ENCODE results near the gene WNT11.

Gene WNT11

DNA sequence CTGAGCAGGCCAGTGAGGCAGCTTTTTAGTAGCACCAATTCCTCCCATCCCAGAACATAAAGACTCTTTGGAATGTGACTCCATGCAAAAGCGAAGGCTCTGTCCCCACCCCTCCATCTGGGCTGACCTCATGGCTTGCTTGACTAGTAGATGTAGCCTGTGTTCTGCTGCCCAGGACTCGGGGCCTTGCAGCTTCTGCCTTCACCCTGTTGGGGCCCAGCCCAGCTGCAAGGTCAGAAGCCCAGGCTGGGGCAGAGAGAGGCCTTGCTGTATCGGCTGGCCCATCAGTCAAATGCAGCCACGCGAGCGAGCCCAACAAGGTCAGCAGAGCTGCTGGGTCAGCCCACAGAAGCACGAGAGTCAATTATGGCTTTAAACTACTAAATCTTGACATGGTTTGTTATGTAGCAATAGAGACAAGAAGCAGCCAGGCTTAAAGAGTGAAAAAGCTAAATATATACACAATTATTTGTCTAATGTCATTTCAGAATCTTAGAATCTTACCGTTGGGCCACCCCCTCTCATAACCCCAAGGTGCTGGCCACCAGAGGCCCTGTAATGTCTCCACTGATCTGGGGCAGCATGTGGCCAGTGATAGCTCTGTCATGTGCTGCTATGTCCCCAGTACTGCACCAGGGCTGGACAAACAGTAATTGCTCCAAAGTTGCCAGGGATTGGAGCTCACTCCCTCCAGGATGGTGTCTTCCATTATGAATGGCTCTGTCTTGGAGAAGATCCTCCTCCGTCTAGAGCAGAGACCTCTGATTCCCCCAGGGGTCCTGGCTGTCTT, 10.4 kb upstream of the WNT11 start:
- Histone ChIP-seq H3K27me3 (ENCODE audit: insufficient read depth, low read length) (peaks cover 11% of the 10 kb centered on the region), H2AFZ (ENCODE audit: insufficient read depth, low read length, poor library complexity) (no peak overlapping the region), H2BK120ac (ENCODE audit: insufficient read depth, low read length, poor library complexity) (no peak overlapping the region), H3K9me3 (ENCODE audit: insufficient read depth, low read depth, low read length) (peaks cover 1% of the 10 kb centered on the region), H2BK5ac (ENCODE audit: low read depth, low read length, poor library complexity) (no peak overlapping the region), H3K9ac (ENCODE audit: low read length) (no peak overlapping the region), H2BK12ac (ENCODE audit: low read length) (no peak overlapping the region), H3K4me2 (ENCODE audit: low read length) (no peak overlapping the region), H3K4me1 (ENCODE audit: control insufficient read depth in 1 of 2, insufficient read depth in 2 of 2, low read length in 2 of 2) (no peaks in the 10 kb centered on the region), H3K14ac (ENCODE audit: low read length) (no peak overlapping the region), H3K27ac (ENCODE audit: low read depth, low read length) (no peak overlapping the region), H3K36me3 (ENCODE audit: control insufficient read depth in 1 of 2, insufficient read depth in 2 of 2, low read length in 2 of 2) (no peaks in the 10 kb centered on the region), H3K79me1 (ENCODE audit: low read length) (no peaks in the 10 kb centered on the region), H3K4me3 (ENCODE audit: low read depth, low read length) (no peak overlapping the region), H4K8ac (ENCODE audit: low read depth, low read length) (no peak overlapping the region), H3K18ac (ENCODE audit: low read length) (no peak overlapping the region), H2AK5ac (ENCODE audit: low read length) (no peak overlapping the region), H3K4ac (ENCODE audit: low read depth, low read length) (no peak overlapping the region), H4K12ac (ENCODE audit: low read depth, low read length) (no peak overlapping the region), H4K91ac (ENCODE audit: low read depth, low read length) (no peak overlapping the region), H3K23ac (ENCODE audit: low read length) (no peak overlapping the region), H3K79me2 (ENCODE audit: control insufficient read depth, insufficient read depth, low read length, poor library complexity) (no peaks in the 10 kb centered on the region)
- DNase-seq: no peak
- WGBS (ENCODE audit: extremely low coverage, insufficient coverage, insufficient read length): no CpG with 5 or more reads among the region's 9 CpGs

GRCh38 chr11:76215941-76216340, 9.6 kb upstream of the WNT11 start:
- WGBS (ENCODE audit: extremely low coverage, insufficient coverage, insufficient read length): no CpG with 5 or more reads among the region's 6 CpGs
- Histone ChIP-seq H2AFZ (ENCODE audit: insufficient read depth, low read length, poor library complexity) (no peak overlapping the region), H3K14ac (ENCODE audit: low read length) (no peak overlapping the region), H4K91ac (ENCODE audit: low read depth, low read length) (no peak overlapping the region), H3K23ac (ENCODE audit: low read length) (no peak overlapping the region), H3K27ac (ENCODE audit: low read depth, low read length) (no peak overlapping the region), H3K27me3 (ENCODE audit: insufficient read depth, low read length) (peaks cover 19% of the 10 kb centered on the region), H3K4ac (ENCODE audit: low read depth, low read length) (no peak overlapping the region), H2BK120ac (ENCODE audit: insufficient read depth, low read length, poor library complexity) (no peak overlapping the region), H2BK5ac (ENCODE audit: low read depth, low read length, poor library complexity) (no peak overlapping the region), H4K12ac (ENCODE audit: low read depth, low read length) (no peak overlapping the region), H3K18ac (ENCODE audit: low read length) (no peak overlapping the region), H2BK12ac (ENCODE audit: low read length) (no peak overlapping the region), H3K9ac (ENCODE audit: low read length) (no peak overlapping the region), H3K9me3 (ENCODE audit: insufficient read depth, low read depth, low read length) (peaks cover 1% of the 10 kb centered on the region), H3K79me2 (ENCODE audit: control insufficient read depth, insufficient read depth, low read length, poor library complexity) (no peaks in the 10 kb centered on the region), H3K36me3 (ENCODE audit: control insufficient read depth in 1 of 2, insufficient read depth in 2 of 2, low read length in 2 of 2) (no peaks in the 10 kb centered on the region), H3K4me1 (ENCODE audit: control insufficient read depth in 1 of 2, insufficient read depth in 2 of 2, low read length in 2 of 2) (peaks cover 0 to under 1% of the 10 kb centered on the region in 2 experiments), H4K8ac (ENCODE audit: low read depth, low read length) (no peak overlapping the region), H3K4me2 (ENCODE audit: low read length) (no peak overlapping the region), H3K4me3 (ENCODE audit: low read depth, low read length) (no peak overlapping the region), H3K79me1 (ENCODE audit: low read length) (no peaks in the 10 kb centered on the region), H2AK5ac (ENCODE audit: low read length) (no peak overlapping the region)
- no peak for DNase-seq

- Histone ChIP-seq H4K12ac (ENCODE audit: low read depth, low read length) (no peak overlapping the region), H3K4ac (ENCODE audit: low read depth, low read length) (no peak overlapping the region), H2BK120ac (ENCODE audit: insufficient read depth, low read length, poor library complexity) (no peak overlapping the region), H3K4me3 (ENCODE audit: low read depth, low read length) (no peak overlapping the region), H3K9me3 (ENCODE audit: insufficient read depth, low read depth, low read length) (peaks cover 1% of the 10 kb centered on the region), H3K4me2 (ENCODE audit: low read length) (no peak overlapping the region), H3K4me1 (ENCODE audit: control insufficient read depth in 1 of 2, insufficient read depth in 2 of 2, low read length in 2 of 2) (peaks cover 0 to 2% of the 10 kb centered on the region in 2 experiments), H3K14ac (ENCODE audit: low read length) (no peak overlapping the region), H3K79me1 (ENCODE audit: low read length) (no peaks in the 10 kb centered on the region), H3K9ac (ENCODE audit: low read length) (peak overlapping the region; percentile 7), H3K27me3 (ENCODE audit: insufficient read depth, low read length) (peaks cover 27% of the 10 kb centered on the region), H2BK12ac (ENCODE audit: low read length) (no peak overlapping the region), H3K27ac (ENCODE audit: low read depth, low read length) (no peak overlapping the region), H2AFZ (ENCODE audit: insufficient read depth, low read length, poor library complexity) (no peak overlapping the region), H4K91ac (ENCODE audit: low read depth, low read length) (no peak overlapping the region), H3K36me3 (ENCODE audit: control insufficient read depth in 1 of 2, insufficient read depth in 2 of 2, low read length in 2 of 2) (no peaks in the 10 kb centered on the region), H3K79me2 (ENCODE audit: control insufficient read depth, insufficient read depth, low read length, poor library complexity) (no peaks in the 10 kb centered on the region), H3K23ac (ENCODE audit: low read length) (no peak overlapping the region), H2AK5ac (ENCODE audit: low read length) (no peak overlapping the region), H4K8ac (ENCODE audit: low read depth, low read length) (no peak overlapping the region), H3K18ac (ENCODE audit: low read length) (no peak overlapping the region), H2BK5ac (ENCODE audit: low read depth, low read length, poor library complexity) (no peak overlapping the region)
- WGBS (ENCODE audit: extremely low coverage, insufficient coverage, insufficient read length): no CpG with 5 or more reads among the region's 7 CpGs
- DNase-seq: no peak
These were observed 8.8 kb upstream of the WNT11 start for GRCh38 chr11:76214968-76215548.

DNA sequence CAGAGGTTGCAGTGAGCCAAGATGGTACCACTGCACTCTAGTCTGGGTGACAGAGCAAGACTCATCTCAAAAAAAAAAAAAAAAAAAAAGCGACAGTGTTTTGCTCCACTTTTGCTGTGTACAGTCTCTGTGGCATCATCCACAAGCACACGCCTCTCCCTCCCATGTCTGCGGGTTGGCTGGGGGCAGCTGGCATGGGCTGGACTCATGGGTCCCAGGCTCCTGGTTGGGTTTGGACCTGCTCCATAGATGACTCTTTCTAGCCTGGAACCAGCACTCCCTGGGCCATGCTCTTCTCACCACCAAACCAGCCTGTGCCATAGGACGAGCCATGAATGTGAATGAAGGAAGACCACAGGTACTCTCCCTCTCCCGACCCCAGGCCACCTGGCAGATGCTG, 7.9 kb upstream of the WNT11 start:
- Histone ChIP-seq H4K12ac (ENCODE audit: low read depth, low read length) (no peak overlapping the region), H2AK5ac (ENCODE audit: low read length) (no peak overlapping the region), H3K79me2 (ENCODE audit: control insufficient read depth, insufficient read depth, low read length, poor library complexity) (no peaks in the 10 kb centered on the region), H2AFZ (ENCODE audit: insufficient read depth, low read length, poor library complexity) (no peak overlapping the region), H2BK12ac (ENCODE audit: low read length) (no peak overlapping the region), H2BK5ac (ENCODE audit: low read depth, low read length, poor library complexity) (no peak overlapping the region), H2BK120ac (ENCODE audit: insufficient read depth, low read length, poor library complexity) (no peak overlapping the region), H3K4me1 (ENCODE audit: control insufficient read depth in 1 of 2, insufficient read depth in 2 of 2, low read length in 2 of 2) (peaks cover 2 to 5% of the 10 kb centered on the region in 2 experiments), H3K9me3 (ENCODE audit: insufficient read depth, low read depth, low read length) (peaks cover 1% of the 10 kb centered on the region), H3K18ac (ENCODE audit: low read length) (no peak overlapping the region), H3K27me3 (ENCODE audit: insufficient read depth, low read length) (peaks cover 35% of the 10 kb centered on the region), H4K91ac (ENCODE audit: low read depth, low read length) (no peak overlapping the region), H3K9ac (ENCODE audit: low read length) (no peak overlapping the region), H3K27ac (ENCODE audit: low read depth, low read length) (no peak overlapping the region), H3K4me3 (ENCODE audit: low read depth, low read length) (no peak overlapping the region), H3K4ac (ENCODE audit: low read depth, low read length) (no peak overlapping the region), H3K14ac (ENCODE audit: low read length) (no peak overlapping the region), H3K4me2 (ENCODE audit: low read length) (no peak overlapping the region), H3K79me1 (ENCODE audit: low read length) (peaks cover 1% of the 10 kb centered on the region), H3K36me3 (ENCODE audit: control insufficient read depth in 1 of 2, insufficient read depth in 2 of 2, low read length in 2 of 2) (no peaks in the 10 kb centered on the region), H4K8ac (ENCODE audit: low read depth, low read length) (no peak overlapping the region), H3K23ac (ENCODE audit: low read length) (no peak overlapping the region)
- DNase-seq: no peak
- WGBS (ENCODE audit: extremely low coverage, insufficient coverage, insufficient read length): no CpG with 5 or more reads among the region's 5 CpGs
